Stimulated activated CD4-positive, alpha-beta T cell treated with anti-CD3 and anti-CD28 coated beads, Interleukin-1b, Interleukin-23, amount 100 ng/mL, for 24 hours (primary cell): ENCODE results near the gene WDR5.

Experiments
- DNase-seq, 4 experiments: peaks; one replicate each; pipeline ENCODE4 v3.0.0-alpha.2; 2020; ENCODE audit warnings: low read depth in 4 of 4, low spot score in 1 of 4

WDR5 gene

DNA sequence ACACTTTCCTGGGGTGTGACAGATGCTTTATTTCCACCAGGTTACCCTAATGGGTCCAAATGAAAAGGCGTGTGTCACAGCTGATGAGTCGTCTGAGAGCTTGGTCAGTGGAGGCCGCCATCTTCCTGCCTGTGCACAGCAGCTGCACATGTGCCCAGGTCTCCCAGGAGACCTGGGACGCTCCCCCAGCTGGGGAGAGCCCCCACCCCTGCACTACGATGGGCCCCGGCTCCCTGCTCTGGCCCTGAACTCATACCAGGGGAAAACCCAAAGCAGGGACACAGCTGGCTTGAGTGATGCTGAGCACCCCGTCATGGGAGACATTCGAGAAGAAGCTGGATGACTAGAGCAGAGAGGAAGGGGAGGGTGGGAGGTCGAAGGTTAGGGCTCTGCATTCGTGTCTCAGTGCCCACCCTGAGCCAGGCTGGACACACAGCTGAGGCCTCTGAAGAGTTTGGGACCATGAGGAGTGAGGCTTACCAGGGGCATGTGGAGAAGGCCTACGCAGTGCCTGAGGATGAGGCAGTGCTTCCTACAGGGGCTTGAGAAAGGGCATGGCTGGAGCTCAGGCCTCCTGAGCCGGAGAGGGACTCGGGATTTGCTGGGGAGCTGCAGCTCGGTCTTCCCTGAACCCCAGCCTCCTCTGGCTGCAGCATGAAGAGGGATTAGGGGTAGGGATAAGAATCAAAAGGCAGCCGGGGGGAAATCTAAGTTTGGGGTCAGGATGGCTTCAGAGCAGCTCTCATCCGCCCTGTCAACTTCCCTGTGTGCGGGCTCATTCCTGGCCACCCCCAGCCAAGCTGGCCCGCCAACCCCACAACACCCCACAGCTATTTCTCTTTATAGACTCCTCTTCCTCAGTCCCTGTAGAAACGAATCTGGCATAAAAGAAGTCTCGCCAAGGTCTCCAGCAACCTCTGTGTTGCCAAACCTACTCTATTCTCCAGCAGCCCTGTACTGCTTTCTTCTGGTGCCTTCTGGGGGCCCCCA is 70.7 kb downstream of the WDR5 start:
- DNase-seq = no peak

DNA sequence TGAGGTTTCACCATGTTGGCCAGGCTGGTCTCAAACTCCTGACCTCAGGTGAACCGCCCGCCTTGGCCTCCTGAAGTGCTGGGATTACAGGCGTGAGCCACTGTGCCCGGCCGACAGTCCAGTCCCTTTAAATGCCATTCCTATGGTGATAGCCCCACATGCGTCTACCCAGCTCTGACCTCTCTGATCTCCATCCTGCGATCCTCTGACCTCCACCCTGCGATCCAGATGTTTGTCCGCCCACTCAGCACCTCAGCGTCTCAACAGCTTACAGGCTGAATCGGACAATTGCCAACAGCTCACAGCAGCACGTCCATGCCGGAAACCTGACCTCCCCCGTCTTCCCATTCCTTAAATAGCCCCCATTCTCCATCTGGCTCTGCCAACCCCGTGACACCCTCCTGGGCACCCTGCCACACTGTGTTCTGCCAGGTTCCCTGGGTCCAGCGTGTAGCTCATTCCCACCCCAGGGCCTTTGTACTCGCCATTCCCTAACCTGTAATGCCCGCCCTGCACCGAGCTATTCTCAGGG is 72.5 kb downstream of the WDR5 start:
- no peak for DNase-seq

DNA sequence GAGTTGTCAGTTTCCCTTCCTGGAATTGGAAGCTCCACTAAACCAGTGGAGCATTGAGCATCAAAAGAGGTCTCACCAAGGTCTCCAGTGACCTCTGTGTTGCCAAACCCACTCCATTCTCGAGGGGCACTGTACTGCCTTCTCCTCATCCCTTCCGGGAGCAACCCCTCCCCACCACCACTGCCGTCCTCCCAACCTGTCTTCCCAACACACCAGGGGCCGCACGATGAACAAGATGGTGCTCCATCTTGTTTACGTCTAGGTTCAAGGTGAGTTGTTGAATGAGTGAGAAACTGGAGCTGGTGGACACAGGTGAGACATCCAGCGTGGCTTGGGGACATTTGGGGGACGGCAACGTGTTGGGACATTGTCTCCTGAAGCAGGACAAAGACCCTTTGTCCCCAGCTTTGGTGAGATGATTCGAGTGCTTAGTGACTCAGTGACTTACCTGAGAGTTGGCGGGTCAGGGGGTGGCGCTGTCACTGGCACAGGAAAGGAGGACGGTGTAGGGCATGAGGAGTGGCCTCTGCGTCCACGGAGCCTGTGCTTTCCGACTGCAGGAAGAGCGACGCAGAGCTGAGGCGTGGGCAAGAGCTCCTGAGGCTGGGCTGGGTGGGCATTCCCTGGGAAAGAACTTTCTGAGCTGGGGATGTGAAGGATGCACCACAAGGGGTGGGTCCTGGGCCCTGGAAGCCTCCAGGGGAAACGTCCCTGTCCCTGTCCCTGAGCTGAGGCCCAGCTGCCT is 73.3 kb downstream of the WDR5 start:
- no peak for DNase-seq
